Upper lobe of left lung (tissue), 6 donors: Measurements from ENCODE around the gene FHIT. TPM values are rescaled to one million over a fixed set of nuclear protein-coding genes. Genes with fewer than 3 reads are reported as not detected.

ENCODE experiments used
- ATAC-seq, 2 donors: fragments of 200-7000 bp; cut with Tn5 transposase; one replicate each; pipeline ENCODE4 v1.9.1; 2022; ENCODE audit warnings: mild to moderate bottlenecking in 2 of 2, moderate library complexity in 2 of 2; ENCODE audit not compliant: low FRiP score in 2 of 2
- DNase-seq, 2 donors: peaks; one replicate each; pipeline ENCODE4 v3.0.0-alpha.2; 2019 to 2020
- H3K27ac ChIP-seq, 4 donors: fragments of 200-600 bp; sonication (generic); one replicate each; pipeline ENCODE4 v1.5.1; 2016 to 2019
- H3K27me3 ChIP-seq, 4 donors: fragments of 200-600 bp; sonication (generic); one replicate each; pipeline ENCODE4 v1.5.1; 2017 to 2019
- H3K36me3 ChIP-seq, 4 donors: fragments of 200-600 bp; sonication (generic); one replicate each; pipeline ENCODE4 v1.5.1; 2016 to 2019
- H3K4me1 ChIP-seq, 4 donors: fragments of 200-600 bp; sonication (generic); one replicate each; pipeline ENCODE4 v1.5.1; 2018 to 2019
- H3K4me3 ChIP-seq, 4 donors: fragments of 200-600 bp; sonication (generic); one replicate each; pipeline ENCODE4 v1.5.1; 2017 to 2019; ENCODE audit warnings: mild to moderate bottlenecking in 2 of 4, moderate library complexity in 1 of 4
- H3K9me3 ChIP-seq, 4 donors: fragments of 200-600 bp; sonication (generic); one replicate each; pipeline ENCODE4 v1.5.1; 2018 to 2019
- EP300 ChIP-seq, 4 donors: sonication (generic); formaldehyde crosslinking; IDR thresholded peaks; one replicate each; pipeline ENCODE4 v1.5.1; 2017; ENCODE audit warnings: antibody characterized with exemption in 4 of 4, control low read depth in 2 of 4
- POLR2A ChIP-seq, 4 donors: fragments of 450-650 bp; IDR thresholded peaks; one replicate each; pipeline ENCODE4 v1.5.1; 2016 to 2017; ENCODE audit warnings: antibody characterized with exemption in 4 of 4, mild to moderate bottlenecking in 2 of 4
- POLR2AphosphoS5 ChIP-seq, 2 donors: sonication (generic); formaldehyde crosslinking; IDR thresholded peaks; one replicate each; pipeline ENCODE4 v1.5.1; 2017; ENCODE audit warnings: antibody characterized with exemption in 2 of 2
- WGBS, 2 donors: methylation state at CpG; one replicate each; pipeline ENCODE4 v1.1.5; 2017 to 2018; 5-methylcytosine and 5-hydroxymethylcytosine counted together
- total RNA-seq, 6 donors: library from RNA; depleted of rRNA in 4 of 6; stranded (reverse); fragments of >200 nt in 4 of 6; gene quantifications; one replicate each; pipeline versions ENCODE4 v1.1.0 to v1.2.1, GENCODE V29; 2016 to 2021
- TF ChIP-seq, protein P1 (sequence below), 6 experiments: fragments of 450-650 bp in 4 of 6; fragments of 200-600 bp in 2 of 6; sonication (generic) in 2 of 6; IDR thresholded peaks; one replicate each; pipeline ENCODE4 v1.5.1; 2016 to 2019; ENCODE audit warnings: antibody characterized with exemption in 6 of 6
- donor health status: DM: no; HTN: no; CAD: no; lungs with moderate emphysema.
- donor health status: DM: no; HTN: yes; CAD: no; lungs with severe emphysema.

Gene FHIT
- total RNA-seq, 6 donors from 2014 or later = 6.8 to 56.6 (median 11.1) TPM

DNA sequence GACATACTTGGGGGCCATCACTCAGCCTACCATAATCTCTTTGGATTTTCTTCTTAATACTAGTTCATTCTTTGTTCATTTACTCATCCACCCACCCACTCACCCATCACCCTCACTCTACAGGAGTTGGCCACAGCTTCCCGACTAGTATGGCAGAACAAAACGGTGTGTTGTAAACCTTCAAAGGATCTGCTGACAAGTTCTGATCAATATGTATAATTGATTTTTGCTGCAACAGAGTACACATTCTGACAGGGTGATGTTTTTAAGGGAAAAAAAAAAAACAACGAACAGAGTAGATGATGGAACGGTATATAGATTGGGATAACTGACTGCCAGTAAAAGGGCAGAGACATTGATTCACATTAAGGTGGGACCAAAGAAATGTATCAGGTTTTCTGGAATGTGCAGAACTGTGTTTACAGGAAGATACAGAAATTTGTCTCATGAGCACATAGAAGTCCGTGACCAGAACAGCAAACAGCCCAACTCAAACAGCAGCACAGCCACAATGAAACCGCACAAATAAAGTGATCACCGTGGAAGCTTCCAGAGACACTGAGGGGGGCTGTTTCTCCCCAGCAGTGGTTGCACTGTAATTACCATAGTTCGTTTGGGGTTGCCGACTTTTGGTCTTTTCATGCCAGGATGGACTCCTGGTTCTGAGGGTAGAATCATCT is 931.9 kb downstream of the FHIT start:
- no peak for TF ChIP-seq EP300 (IDR thresholded peaks at IDR 0.05)
- TF ChIP-seq POLR2A (IDR thresholded peaks at IDR 0.05) = no peak
- DNase-seq = no peak

DNA sequence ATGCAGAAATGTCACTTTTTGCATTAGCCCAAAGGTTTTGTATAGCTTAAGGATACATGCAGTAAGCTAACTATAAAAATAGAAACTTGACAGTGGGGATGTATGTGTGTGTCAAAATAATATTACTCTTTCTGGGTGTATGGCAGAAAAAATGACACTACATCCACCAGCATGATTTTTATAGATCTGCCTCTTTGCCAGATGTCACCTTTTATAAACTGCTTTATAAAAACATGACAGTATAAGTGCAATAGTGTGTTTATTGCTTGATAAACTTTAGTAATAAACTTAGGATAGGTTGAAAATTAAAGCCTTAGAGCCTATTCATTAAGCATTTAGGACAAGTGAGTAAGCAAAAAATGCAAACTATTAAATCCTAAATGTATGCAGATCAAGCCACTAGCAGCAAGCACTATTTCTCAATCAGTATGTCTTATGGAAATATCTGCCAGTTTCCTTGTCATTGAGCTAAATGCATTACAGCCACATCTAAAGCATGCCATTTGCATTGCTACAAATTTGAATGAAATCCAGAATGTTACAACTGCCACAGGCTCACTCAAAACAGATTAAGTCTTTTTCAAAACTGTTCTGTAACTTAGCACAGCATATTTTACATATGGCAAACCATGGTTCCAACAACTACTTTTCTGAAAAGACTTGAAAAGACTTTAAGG is 935.0 kb downstream of the FHIT start:
- TF ChIP-seq, protein P1, sequence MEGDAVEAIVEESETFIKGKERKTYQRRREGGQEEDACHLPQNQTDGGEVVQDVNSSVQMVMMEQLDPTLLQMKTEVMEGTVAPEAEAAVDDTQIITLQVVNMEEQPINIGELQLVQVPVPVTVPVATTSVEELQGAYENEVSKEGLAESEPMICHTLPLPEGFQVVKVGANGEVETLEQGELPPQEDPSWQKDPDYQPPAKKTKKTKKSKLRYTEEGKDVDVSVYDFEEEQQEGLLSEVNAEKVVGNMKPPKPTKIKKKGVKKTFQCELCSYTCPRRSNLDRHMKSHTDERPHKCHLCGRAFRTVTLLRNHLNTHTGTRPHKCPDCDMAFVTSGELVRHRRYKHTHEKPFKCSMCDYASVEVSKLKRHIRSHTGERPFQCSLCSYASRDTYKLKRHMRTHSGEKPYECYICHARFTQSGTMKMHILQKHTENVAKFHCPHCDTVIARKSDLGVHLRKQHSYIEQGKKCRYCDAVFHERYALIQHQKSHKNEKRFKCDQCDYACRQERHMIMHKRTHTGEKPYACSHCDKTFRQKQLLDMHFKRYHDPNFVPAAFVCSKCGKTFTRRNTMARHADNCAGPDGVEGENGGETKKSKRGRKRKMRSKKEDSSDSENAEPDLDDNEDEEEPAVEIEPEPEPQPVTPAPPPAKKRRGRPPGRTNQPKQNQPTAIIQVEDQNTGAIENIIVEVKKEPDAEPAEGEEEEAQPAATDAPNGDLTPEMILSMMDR (IDR thresholded peaks at IDR 0.05) = no peak
- TF ChIP-seq POLR2A (IDR thresholded peaks at IDR 0.05) = no peak
- no peak for TF ChIP-seq EP300 (IDR thresholded peaks at IDR 0.05)
- H3K4me1 ChIP-seq = no peaks in the 10 kb centered on the region

More for the DNA sequence above, 931.9 kb downstream of the FHIT start:
- Histone ChIP-seq H3K9me3 (no peaks in the 10 kb centered on the region), H3K27me3 (no peaks in the 10 kb centered on the region), H3K36me3 (no peaks in the 10 kb centered on the region), H3K4me3 (no peak overlapping the region), H3K4me1 (no peaks in the 10 kb centered on the region), H3K27ac (no peak overlapping the region)
- ATAC-seq = no peak
- WGBS, 2 donors = 94% methylated on average over 9 of the region's 9 CpGs

DNA sequence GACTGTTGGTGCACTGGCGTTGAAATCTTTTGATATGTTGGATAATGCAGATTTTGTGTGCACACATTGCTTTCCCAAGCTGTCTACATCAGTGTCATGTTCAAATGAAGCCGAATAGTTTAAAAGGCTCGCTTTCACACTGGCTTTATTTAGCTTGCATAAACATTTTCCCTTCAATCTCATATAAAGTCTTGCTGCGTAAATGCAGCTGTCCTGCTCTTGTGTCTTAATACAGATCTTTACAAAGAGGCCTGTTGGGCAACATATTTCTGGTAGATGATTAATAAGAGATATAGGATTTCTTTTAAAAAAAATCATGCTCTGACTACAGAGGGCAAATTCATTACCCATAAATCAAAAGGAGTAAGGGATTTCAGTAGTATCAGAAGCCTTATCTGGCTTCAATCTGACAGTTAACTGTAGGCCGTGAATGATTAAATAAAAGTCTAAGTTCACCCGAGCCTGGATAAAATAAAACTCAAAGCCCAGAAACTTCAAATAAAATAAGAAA is 937.2 kb downstream of the FHIT start:
- DNase-seq (no peak), ATAC-seq (no peak)
- no peak overlapping the region for H3K4me3 ChIP-seq
- WGBS, 2 donors = 66 to 74% methylated on average over 6 of the region's 6 CpGs
- H3K27me3 ChIP-seq = no peaks in the 10 kb centered on the region
- H3K27ac ChIP-seq = no peak overlapping the region
- no peaks in the 10 kb centered on the region for H3K4me1 ChIP-seq
- TF ChIP-seq POLR2A (IDR thresholded peaks at IDR 0.05) = no peak
- TF ChIP-seq EP300 (IDR thresholded peaks at IDR 0.05) = no peak
- TF ChIP-seq, protein P1 (IDR thresholded peaks at IDR 0.05) = no peak
- TF ChIP-seq POLR2AphosphoS5 (IDR thresholded peaks at IDR 0.05) = no peak
- no peaks in the 10 kb centered on the region for H3K36me3 ChIP-seq
- no peaks in the 10 kb centered on the region for H3K9me3 ChIP-seq

More for the DNA sequence above, 935.0 kb downstream of the FHIT start:
- Histone ChIP-seq H3K36me3 (no peaks in the 10 kb centered on the region), H3K27ac (no peak overlapping the region), H3K4me3 (no peak overlapping the region), H3K9me3 (no peaks in the 10 kb centered on the region), H3K27me3 (no peaks in the 10 kb centered on the region)
- no peak for ATAC-seq
- DNase-seq = no peak

DNA sequence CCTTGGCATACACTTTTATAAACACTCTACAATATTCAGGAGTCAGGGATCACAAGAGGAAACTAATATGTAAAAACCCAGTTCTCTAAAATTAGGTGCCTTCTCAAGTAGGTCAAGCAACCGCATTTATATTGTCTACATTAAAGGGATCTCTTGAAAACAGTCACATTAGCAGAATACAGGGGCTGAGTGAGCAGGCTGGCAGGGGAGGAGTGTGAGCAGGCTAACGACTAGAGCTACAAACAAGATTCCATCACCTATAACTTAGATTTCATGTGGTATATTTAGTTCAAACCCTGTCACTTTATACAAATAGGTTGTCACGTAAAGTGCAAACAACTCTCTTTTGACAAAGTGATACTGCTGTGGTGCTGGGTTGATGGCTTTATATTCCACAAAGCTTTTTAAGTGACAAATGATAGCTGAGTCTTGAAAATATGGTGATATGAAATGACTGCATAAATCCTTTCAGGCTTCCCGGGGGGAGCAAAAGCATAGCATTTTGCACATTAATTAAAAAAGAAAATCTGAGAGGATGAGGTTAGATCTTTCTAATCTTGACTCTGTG is 937.9 kb downstream of the FHIT start:
- ATAC-seq = no peak
- 62 to 70% methylated on average over 4 of the region's 4 CpGs for WGBS, 2 donors

More for the DNA sequence above, 937.9 kb downstream of the FHIT start:
- Histone ChIP-seq H3K27ac (no peak overlapping the region), H3K4me3 (no peak overlapping the region), H3K9me3 (no peaks in the 10 kb centered on the region), H3K36me3 (no peaks in the 10 kb centered on the region), H3K4me1 (no peaks in the 10 kb centered on the region), H3K27me3 (no peaks in the 10 kb centered on the region)
- DNase-seq = no peak
- TF ChIP-seq POLR2A (IDR thresholded peaks at IDR 0.05) = no peak
- no peak for TF ChIP-seq EP300 (IDR thresholded peaks at IDR 0.05)
- no peak for TF ChIP-seq POLR2AphosphoS5 (IDR thresholded peaks at IDR 0.05)
- TF ChIP-seq, protein P1 (IDR thresholded peaks at IDR 0.05) = no peak
